ENCODE data around the gene SLC25A23. TPM values are rescaled to one million over a fixed set of nuclear protein-coding genes. Genes with fewer than 3 reads are reported as not detected.
"Not testable (repeated sequence)": the region's sequence is repeated elsewhere in the genome, so short reads cannot be mapped to it uniquely, and the experiment has no call there.

Gene SLC25A23
- total RNA-seq, 1 experiment from 2014 or later = 60.6 TPM

GRCh38 chr19:6429419-6430221, 30.0 kb downstream of the SLC25A23 start:
- DNase-seq (ENCODE audit: low spot score) = no peak
- in situ Hi-C loops (cut with HindIII; ENCODE audit: low sequenced_read_pairs) = no loop called here

GRCh38 chr19:6428692-6429418, 30.7 kb downstream of the SLC25A23 start:
- in situ Hi-C loops (cut with HindIII; ENCODE audit: low sequenced_read_pairs); DNase-seq (ENCODE audit: low spot score): not testable (repeated sequence)

GRCh38 chr19:6427131-6427530, 32.5 kb downstream of the SLC25A23 start:
- in situ Hi-C loops (cut with HindIII; ENCODE audit: low sequenced_read_pairs) = no loop called here
- DNase-seq (ENCODE audit: low spot score) = no peak

GRCh38 chr19:6425732-6426620, 33.6 kb downstream of the SLC25A23 start:
- DNase-seq (ENCODE audit: low spot score) = no peak
- in situ Hi-C loops (cut with HindIII; ENCODE audit: low sequenced_read_pairs) = no loop called here

GRCh38 chr19:6424939-6425731, 34.5 kb downstream of the SLC25A23 start:
- in situ Hi-C loops (cut with HindIII; ENCODE audit: low sequenced_read_pairs) = no loop called here
- DNase-seq (ENCODE audit: low spot score) = peak; percentile 100

GRCh38 chr19:6424195-6424938, 35.2 kb downstream of the SLC25A23 start, which contains the start of gene KHSRP:
Gene KHSRP (minus strand): TSS chr19:6424811. CDS start chr19:6424701, 110 bp downstream.
- DNase-seq (ENCODE audit: low spot score) = no peak
- in situ Hi-C loops (cut with HindIII; ENCODE audit: low sequenced_read_pairs) = no loop called here

GRCh38 chr19:6423499-6424194, 35.9 kb downstream of the SLC25A23 start:
- DNase-seq (ENCODE audit: low spot score) = peak; percentile 33

GRCh38 chr19:6421075-6422014, 38.2 kb downstream of the SLC25A23 start:
- DNase-seq (ENCODE audit: low spot score) = no peak
- in situ Hi-C loops (cut with HindIII; ENCODE audit: low sequenced_read_pairs) = no loop called here

More at GRCh38 chr19:6423499-6424194, 35.9 kb downstream of the SLC25A23 start:
- in situ Hi-C loops (cut with HindIII; ENCODE audit: low sequenced_read_pairs) = no loop called here

- in situ Hi-C loops (cut with HindIII; ENCODE audit: low sequenced_read_pairs) = no loop called here
- DNase-seq (ENCODE audit: low spot score) = no peak
Measured at GRCh38 chr19:6418562-6418932, 41.0 kb downstream of the SLC25A23 start.

- in situ Hi-C loops (cut with HindIII; ENCODE audit: low sequenced_read_pairs) = no loop called here
- DNase-seq (ENCODE audit: low spot score) = peak; percentile 87
Measured at GRCh38 chr19:6417713-6418561, 41.7 kb downstream of the SLC25A23 start.

GRCh38 chr19:6416658-6417405, 42.8 kb downstream of the SLC25A23 start:
- DNase-seq (ENCODE audit: low spot score) = no peak
- in situ Hi-C loops (cut with HindIII; ENCODE audit: low sequenced_read_pairs) = no loop called here

- in situ Hi-C loops (cut with HindIII; ENCODE audit: low sequenced_read_pairs) = no loop called here
- DNase-seq (ENCODE audit: low spot score) = no peak
Measured at GRCh38 chr19:6415591-6416190, 43.9 kb downstream of the SLC25A23 start.

- DNase-seq (ENCODE audit: low spot score) = no peak
- in situ Hi-C loops (cut with HindIII; ENCODE audit: low sequenced_read_pairs) = no loop called here
Measured at GRCh38 chr19:6414793-6415590, 44.6 kb downstream of the SLC25A23 start.
